NCI-H187 treated with DMSO at 0.1 percent for 48 hours (cell line): ENCODE results near the gene NPIPB9.
"Not testable (repeated sequence)": the region's sequence is repeated elsewhere in the genome, so short reads cannot be mapped to it uniquely, and the experiment has no call there.

ENCODE experiments used
- DNase-seq: peaks from one replicate; lab custom pipeline; 2025; lab: John Stamatoyannopoulos, UW

NPIPB9 gene

DNA sequence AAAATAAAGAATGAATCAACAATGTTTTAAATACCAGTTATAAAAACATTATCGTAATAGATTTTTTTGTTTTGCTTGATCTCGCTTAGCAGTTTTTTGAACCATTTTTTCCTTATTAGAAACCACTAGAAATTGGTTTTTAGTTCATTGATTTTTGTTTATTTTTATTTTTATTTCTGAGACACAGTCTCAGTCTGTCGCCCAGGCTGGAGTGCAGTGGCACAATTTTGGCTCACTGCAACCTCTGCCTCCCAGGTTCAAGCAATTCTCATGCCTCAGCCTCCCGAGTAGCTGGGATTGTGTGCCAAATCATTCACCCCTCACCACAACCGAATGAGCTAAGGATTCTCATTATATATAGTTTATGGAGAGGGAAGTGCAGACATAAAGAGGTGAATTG is at the start of gene NPIPB9:
TSS of gene NPIPB9 (plus strand) at position 301 of the 400 bp plus-strand sequence.
- DNase-seq: not testable (repeated sequence)

DNA sequence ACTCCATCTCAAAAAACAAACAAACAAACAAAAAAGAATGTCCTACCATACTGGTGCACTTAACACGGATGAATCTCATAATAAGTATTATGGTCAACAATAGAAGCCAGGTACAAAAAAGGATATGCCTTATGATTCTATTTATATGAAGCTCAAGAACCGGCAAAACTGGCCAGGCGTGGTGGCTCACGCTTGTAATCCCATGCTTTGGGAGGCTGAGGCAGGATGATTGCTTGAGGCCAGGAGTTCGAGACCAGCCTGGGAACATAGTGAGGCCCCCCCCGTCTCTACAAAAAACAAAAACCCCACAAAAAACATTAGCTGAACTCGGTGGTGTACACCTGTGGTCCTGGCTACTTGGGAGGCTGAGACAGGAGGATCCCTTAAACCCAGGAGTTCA is 47.3 kb upstream of the NPIPB9 start:
- not testable (repeated sequence) for DNase-seq

- not testable (repeated sequence) for DNase-seq
These were observed 40.1 kb upstream of the NPIPB9 start, which contains the start of gene EIF3C for GRCh38 chr16:28711220-28712083. EIF3C (plus strand) TSS chr16:28711464; CDS start chr16:28711687, 223 bp downstream.

- DNase-seq: not testable (repeated sequence)
These were observed 28.5 kb upstream of the NPIPB9 start for GRCh38 chr16:28722852-28723650.

DNA sequence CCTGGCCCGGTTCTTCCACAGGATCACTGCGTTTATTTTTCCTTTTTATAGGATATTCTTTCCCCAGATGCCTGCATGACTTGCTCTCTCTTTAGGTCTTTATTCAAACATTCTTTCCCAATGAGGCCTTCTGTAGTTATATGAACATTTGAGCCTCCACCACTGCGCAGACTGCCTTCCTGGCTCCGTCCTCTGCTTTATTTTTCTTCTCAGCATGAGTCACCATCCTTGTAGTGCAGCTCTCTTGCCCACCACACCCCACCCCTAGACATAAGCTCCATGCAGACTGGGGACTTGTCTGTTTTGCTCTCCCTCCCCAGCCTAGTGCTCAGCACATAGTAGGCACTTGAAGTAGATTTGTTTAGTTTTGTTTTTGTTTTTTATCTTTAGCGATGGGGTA is 20.3 kb upstream of the NPIPB9 start:
- not testable (repeated sequence) for DNase-seq

- DNase-seq: not testable (repeated sequence)
These were observed 19.0 kb upstream of the NPIPB9 start for GRCh38 chr16:28732455-28733124.

DNA sequence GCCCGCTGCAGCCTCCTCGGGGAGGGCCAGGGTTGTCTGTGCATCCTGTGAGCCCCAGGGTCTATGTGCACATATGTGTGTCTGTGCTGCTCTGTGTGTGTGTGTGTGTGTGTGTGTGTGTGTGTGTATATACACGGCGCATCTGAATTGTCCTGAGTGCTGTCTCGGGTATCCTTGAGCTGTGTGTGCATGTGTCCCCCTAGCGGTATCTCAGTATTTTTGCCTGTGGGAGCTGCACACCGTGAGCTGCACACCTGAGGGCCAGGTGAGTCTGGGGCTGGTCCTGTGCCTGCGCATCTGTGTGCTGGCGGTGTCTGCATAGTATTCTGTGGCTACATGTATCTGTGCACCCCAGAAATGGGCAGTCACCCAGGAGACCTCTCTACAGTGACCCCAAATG is 11.8 kb upstream of the NPIPB9 start:
- DNase-seq: not testable (repeated sequence)

DNA sequence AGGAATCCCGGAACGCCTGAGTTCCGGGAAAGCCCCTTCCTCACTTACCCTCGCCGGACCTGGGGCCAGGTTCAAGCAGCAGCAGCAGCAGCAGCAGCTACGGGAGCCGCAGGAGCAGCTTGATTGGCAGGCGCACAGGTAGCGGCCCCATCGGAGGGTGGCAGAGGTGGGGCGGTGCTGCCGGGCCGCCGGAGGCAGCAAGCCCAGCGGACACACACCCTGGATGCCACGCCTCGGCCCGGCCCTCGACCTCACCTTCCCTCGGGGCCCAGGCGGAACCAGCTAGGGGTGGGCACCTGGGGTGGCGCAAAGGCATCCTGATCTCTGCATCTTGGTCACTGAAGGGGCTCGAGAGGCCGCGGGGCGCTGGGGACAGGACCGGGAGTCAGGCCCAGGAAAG is 11.0 kb upstream of the NPIPB9 start:
- not testable (repeated sequence) for DNase-seq

DNA sequence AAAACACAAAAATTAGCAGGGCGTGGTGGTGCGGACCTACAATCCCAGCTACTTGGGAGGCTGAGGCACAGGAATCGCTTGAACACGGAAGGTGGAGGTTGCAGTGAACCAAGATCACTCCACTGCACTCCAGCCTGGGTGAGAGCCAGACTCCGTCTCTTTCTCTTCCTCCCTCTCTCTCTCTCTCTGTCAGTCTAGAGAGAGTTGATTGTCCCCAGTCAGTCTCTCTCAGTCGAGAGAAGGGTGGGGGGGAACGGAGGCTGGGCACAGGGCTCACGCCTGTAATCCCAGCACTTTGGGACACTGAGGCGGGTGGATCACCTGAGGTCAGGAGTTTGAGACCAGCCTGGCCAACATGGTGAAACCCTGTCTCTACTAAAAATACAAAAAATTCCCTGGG is 10.3 kb upstream of the NPIPB9 start:
- DNase-seq: not testable (repeated sequence)

- not testable (repeated sequence) for DNase-seq
These were observed 4.8 kb upstream of the NPIPB9 start for GRCh38 chr16:28746618-28747350.

GRCh38 chr16:28749997-28750465 is 1.6 kb upstream of the NPIPB9 start:
- DNase-seq: not testable (repeated sequence)

- not testable (repeated sequence) for DNase-seq
These were observed 1.0 kb upstream of the NPIPB9 start for GRCh38 chr16:28750469-28751067.

- DNase-seq: not testable (repeated sequence)
These were observed 30.1 kb downstream of the NPIPB9 start for GRCh38 chr16:28781697-28782096.

DNA sequence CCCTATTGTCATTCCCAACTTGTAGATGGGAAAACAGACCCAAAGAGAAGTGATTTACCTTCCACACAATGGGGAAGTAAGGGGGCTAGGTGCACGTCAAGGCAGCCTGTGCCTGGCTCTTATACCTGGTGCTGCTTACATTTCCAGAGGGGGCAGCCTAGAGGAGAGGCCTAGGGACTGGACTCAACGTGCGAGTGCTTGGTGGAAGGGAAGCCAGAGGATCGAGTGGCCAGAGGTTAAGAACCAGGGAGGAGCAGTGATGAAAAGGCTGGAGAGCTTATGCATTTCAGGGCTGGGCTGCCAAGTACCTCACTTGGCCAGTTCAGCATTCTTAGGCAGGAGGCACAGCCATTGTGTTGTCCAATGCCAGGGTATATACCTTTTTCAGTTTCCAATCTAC is 30.8 kb downstream of the NPIPB9 start:
- DNase-seq: not testable (repeated sequence)

DNA sequence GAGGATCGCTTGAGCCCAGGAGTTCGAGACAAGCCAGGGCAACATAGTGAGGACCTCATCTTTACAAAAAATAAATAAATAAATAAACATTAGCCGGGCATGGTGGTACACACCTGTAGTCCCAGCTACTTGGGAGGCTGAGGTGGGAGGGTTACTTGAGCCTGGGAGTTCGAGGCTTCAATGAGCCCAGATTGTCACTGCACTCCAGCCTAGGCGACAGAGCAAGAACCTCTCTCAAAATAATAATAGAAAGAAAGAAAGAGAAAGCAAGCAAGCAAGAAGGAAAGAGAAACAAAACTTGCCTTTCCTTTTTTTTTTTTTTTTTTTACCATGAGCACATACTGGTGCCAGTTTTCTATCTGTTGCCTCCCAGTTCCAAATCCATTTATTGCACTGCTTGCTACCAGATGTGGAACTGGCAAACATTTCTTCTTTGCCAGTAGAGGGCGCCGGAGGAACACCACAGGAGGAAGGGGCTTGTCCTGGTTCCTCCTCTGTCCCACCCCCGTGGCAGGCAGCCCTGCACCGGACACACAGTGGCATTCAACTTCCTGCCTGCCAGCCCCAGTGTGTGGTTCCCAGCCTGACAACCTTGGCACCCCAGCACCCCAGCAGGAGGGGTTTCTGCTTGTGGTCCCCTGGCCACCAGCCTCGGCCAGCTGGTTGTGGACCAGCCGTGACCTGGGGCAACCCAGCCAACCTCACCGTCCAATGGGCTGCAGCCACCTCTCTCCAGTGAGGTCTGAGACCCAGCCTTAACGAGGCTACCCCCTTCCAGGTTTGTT is 50.8 kb downstream of the NPIPB9 start:
- not testable (repeated sequence) for DNase-seq

- DNase-seq: not testable (repeated sequence)
These were observed 56.0 kb downstream of the NPIPB9 start for GRCh38 chr16:28807445-28808120.

DNA sequence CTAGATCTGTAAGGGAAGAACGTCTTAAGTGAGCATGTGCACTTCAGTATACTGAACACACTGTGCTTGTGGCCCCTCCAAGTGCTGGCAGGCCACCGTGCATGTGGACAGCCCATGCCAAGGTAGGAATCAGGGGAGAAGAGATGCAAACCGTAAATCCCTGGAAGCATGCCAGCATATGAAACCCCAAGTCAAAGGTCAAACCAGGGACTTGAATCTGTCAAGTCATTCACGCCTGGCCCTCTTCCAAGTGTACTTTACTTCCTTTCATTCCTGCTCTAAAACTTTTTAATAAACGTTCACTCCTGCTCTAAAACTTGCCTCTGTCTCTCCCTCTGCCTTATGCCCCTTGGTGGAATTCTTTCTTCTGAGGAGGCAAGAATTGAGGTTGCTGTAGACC is 68.4 kb downstream of the NPIPB9 start:
- no peak for DNase-seq

- DNase-seq: not testable (repeated sequence)
These were observed 69.0 kb downstream of the NPIPB9 start for GRCh38 chr16:28820546-28820945.

DNA sequence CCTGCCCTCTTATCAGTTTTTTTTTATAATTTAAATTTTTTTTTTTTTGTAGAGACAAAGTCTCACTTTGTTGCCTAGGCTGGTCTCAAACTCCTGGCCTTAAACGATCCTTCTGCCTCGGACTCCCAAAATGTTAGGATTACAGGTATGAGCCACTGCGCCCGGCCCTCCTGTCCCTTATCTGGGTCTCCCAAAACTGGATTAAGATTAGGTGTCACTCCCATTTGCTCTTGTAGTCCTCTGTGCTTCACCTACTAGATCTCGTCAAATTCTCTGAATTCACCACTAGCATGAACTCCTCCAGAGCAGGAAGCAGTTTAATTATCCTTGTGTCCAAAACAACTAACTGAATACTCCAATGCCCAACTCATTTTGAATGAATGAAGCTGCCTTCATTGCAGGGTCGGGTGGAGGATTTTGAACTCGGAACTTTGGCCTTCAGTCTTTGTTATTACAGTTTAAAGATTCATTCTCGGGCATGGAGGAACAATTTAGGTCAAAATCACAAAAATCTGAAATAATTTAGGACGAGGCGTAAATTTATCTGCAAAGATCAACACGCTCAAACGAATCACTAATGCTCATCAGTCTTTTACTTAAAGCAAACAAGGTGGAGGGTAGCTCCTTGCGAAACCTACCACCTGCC is 70.4 kb downstream of the NPIPB9 start:
- DNase-seq: no peak
